Activated CD4-positive, alpha-beta T cell treated with anti-CD3 and anti-CD28 coated beads, Interleukin-2, amount 50 U/mL, for 24 hours (primary cell): ENCODE results near the gene NAGPA.

Experiments used
- DNase-seq, 2 donors: peaks; one replicate each; pipeline ENCODE4 v3.0.0-alpha.2; 2020; ENCODE audit warnings: low read depth in 1 of 2, low spot score in 1 of 2

Gene NAGPA

GRCh38 chr16:5030251-5030870 is 3.4 kb downstream of the NAGPA start:
- no peak for DNase-seq

DNA sequence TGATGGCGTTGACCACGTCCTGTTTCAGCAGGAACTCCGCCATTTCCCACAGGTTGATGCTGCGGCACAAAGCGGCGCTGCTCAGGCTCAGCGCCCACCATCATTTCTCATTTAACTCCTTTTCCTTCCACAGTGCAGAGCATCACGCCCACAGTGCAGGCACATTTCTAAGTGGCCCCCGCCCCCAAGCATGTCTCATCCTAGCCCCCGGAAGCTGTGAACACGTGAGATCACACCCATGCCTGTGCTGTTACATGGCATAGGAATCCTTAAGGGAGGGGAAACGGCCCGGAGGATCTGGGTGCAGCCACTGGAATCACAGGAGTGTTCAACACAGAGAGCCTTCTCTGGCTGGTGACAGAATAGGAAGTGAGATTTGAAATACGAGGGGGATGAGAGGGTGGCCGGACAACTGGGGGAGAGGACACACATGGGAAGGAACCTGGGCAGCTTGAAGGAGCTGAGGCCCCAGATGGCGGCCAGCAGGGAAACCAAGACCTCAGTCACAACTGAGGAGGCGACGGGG is 4.7 kb downstream of the NAGPA start:
- DNase-seq: no peak

DNA sequence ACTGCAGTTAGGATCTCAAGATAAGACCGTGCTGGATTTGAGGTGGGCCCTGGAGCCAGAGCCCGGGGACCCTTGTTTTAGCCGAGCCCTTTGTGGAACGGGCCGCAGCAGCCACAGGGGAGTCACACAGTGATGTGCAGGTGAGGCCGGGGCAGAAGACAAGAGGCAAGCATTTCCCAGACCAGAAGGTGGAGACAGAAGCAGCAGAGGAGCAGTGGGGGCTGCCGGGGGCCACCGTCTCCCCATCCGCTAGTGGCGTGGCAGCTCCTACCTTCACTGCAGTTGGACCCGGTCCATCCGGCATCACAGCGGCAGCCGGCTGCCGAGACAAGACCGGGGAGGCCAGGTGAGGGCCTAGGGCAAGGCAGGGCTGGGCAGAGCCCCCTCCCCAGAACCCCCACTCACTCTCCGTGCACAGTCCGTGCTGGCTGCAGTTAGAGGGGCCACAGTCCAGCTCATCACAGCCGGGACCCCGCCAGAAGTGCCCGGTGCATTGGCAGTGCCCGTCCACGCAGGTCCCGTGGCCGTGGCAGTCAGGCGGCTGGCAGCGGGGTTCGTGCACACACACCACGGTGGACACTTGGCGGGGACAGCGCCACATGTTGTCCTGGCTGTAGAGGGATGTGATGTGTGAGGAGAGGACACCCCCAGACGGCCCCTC is 6.0 kb downstream of the NAGPA start:
- DNase-seq: no peak

GRCh38 chr16:5027086-5027485 is 6.6 kb downstream of the NAGPA start:
- no peak for DNase-seq

DNA sequence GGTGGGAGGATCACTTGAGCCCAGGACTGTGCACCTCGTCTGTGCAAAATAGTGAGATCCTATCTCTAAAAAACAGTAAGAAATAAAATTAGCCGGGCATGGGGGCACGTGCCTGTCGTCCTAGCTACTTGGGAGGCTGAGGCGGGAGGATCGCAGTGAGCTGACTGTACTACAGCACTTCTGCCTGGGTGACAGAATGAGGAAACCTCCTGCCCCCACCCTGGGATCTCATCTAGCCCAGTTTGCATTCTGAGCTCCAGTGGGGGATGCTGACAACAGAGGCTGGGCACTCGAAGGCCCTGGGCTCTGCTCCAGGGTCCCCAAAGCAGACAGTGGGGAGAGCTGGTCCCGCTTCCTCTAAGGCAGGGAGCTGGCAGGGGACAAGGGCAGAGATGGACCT is 7.1 kb downstream of the NAGPA start:
- DNase-seq: no peak

- no peak for DNase-seq
Measured at GRCh38 chr16:5025171-5025632, 8.5 kb downstream of the NAGPA start.

GRCh38 chr16:5024632-5025031 is 9.1 kb downstream of the NAGPA start:
- DNase-seq: no peak

DNA sequence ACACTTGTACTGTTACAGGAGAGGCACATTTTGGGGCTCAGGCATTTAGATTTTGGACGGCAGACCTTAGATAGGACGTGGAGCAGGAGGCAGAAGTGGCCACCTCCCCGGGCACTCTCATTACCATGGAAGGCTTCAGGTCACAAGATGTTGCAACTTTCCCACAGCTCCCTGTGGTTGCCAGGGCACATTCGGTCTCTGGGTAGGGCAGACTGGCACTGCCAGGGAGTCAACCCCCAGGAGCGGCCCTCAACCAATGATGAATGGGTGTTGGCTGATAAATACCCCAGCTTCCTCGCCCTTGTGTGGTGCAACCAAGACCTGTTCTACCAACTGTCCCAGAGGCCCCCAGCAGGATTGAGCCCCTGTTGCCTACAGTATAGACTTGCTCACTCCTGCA is 11.2 kb downstream of the NAGPA start:
- DNase-seq: no peak

DNA sequence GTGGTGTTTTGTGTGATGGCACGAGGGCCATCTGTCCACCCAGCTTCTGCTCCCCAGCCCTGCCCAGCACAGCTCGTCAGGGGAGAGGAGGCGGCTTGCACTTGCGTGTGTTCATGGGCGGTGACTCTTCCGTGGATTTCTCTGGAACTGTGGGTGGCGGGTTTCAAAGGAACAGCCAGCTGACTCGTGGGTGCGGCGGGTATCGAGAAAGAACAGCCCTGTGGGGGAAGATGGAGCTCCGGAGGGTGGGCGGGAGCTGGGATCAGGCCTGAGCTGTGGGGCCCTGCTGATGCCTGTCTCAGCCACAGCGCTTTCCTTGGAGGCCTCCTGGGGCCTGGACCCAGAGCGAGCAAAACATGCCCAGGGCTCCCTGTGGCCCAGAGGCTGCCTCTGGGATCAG is 13.2 kb downstream of the NAGPA start:
- DNase-seq: no peak

GRCh38 chr16:5019775-5020174 is 14.0 kb downstream of the NAGPA start:
- no peak for DNase-seq

GRCh38 chr16:5018793-5019192 is 14.9 kb downstream of the NAGPA start:
- DNase-seq: no peak

DNA sequence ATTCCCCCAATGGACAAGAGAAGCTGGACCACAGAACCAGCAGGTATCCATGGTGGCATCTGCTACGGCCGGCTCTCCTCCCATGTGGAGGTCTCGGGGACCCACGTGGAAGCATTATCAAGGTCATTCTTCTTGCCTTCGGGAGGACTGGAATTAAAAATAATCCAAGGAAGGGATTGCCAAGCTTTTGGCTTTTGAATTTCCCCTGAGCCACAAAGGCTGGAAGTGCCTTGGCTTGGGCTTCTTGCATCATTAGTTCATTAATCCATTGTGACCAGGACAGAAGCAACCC is 16.1 kb downstream of the NAGPA start:
- DNase-seq: no peak

DNA sequence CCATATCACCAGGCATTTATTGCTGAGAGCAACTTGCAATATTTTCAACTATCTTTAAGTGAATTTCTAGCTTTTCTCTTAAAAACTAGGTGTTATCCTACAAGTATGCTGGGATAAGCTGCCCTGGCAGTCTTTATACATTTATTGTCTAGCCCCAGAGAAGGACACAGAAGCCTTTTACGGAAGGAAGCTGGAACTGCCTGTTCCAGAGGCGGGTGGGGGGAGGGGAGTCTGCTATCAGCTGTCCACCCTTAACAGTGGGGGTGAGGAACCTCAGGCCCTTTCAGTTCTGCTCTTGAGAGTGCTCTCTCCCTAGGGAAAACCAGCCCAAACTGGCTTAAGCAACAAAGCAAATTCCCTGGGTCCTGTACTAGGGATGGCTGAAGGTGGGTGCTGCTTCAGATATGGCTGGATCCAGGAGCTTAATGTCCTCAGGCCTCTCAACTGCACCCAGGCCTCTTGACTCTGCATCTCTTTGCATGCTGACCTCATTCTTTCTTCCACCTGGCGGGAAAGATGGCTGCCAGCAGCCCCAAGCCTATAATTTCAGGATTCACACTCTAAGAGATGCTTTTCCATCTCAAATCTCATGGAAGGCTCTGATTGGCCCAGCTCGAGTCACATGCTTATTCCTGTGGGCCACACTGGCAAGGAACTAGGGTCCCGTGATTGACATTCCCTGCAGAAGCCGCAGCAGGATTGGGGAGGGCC is 16.6 kb downstream of the NAGPA start:
- DNase-seq: no peak

DNA sequence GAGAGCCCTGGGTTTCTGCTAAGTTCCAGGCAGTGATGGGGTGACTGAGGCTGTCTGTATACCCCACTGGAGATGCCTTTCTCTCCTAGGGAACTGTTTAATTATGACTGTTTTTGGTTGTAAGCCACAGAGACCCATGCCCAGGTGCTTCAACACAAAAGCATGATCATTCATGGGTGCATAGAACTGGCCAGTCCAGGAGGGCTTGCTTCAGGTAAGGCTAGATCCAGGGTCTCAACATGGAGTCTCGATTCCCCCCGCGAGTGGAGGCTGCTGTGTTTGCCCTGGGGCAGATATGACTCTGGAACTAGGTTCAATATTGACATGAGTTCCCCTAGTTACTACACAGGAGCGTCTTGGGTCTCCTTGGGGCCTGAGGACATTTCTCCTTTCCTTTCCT is 17.8 kb downstream of the NAGPA start:
- DNase-seq: no peak

- DNase-seq: no peak
Measured at GRCh38 chr16:5015351-5015750, 18.4 kb downstream of the NAGPA start.

DNA sequence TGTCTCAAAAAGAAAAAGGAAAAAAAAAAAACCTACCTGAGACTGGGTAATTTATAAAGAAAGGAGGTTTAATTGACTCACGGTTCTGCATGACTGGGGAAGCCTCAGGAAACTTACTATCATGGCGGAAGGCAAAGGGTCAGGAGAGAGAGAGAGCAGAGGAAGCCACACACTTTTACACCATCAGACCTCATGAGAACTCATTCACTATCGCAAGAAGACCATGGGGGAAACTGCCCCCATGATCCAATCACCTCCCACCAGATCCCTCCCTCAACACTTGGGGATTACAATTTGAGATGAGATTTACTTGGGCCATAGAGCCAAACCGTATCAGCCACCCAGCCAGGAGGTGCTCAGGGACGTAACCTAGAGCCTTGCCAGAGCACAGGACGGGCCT is 20.8 kb downstream of the NAGPA start:
- no peak for DNase-seq

GRCh38 chr16:5011637-5012036 is 22.1 kb downstream of the NAGPA start:
- no peak for DNase-seq

GRCh38 chr16:5010576-5011329 is 23.0 kb downstream of the NAGPA start:
- DNase-seq: no peak

DNA sequence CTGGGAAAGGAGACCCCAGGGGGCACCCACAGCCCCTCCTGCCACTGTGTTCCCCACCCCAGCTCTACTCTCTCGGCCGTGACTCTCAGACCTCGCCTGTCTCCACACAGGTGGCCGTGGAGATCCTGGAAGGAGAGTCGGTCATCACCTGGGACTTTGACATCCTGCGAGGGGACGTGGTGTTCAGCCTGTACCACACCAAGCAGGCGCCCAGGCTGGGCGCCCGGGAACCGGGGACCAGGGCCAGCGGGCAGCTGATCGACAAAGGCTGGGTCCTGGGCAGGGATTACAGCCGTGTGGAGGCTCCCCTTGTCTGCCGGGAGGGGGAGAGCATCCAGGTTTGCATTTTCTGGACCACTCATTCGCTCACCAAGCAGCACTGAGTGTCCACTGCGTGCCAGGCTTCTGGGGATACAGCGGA is 25.4 kb downstream of the NAGPA start:
- DNase-seq: no peak

GRCh38 chr16:5007256-5007655 is 26.5 kb downstream of the NAGPA start:
- DNase-seq: no peak

- no peak for DNase-seq
Measured at GRCh38 chr16:5006348-5007193, 27.2 kb downstream of the NAGPA start.
